Suppressor macrophage treated with lipopolysaccharide for 4 hours (primary cell): ENCODE measurements around the gene GLIS2.

Experiments
- DNase-seq: peaks from one replicate; pipeline ENCODE4 v3.0.0-alpha.2; 2020

The GLIS2 gene

GRCh38 chr16:4354512-4355409 lies 38.9 kb downstream of the GLIS2 start:
- DNase-seq, result no peak

GRCh38 chr16:4356820-4357219 lies 41.0 kb downstream of the GLIS2 start:
- DNase-seq, result no peak

- no peak for DNase-seq
These were observed 42.4 kb downstream of the GLIS2 start for GRCh38 chr16:4358236-4358635.

- peak; percentile 56 for DNase-seq
These were observed 43.1 kb downstream of the GLIS2 start for GRCh38 chr16:4358831-4359561.

- no peak for DNase-seq
These were observed 44.0 kb downstream of the GLIS2 start for GRCh38 chr16:4359914-4360313.

GRCh38 chr16:4360538-4361021 lies 44.7 kb downstream of the GLIS2 start:
- DNase-seq, result no peak

GRCh38 chr16:4361033-4361943 lies 45.4 kb downstream of the GLIS2 start:
- DNase-seq, result no peak

- DNase-seq, result no peak
These were observed 46.1 kb downstream of the GLIS2 start for GRCh38 chr16:4361944-4362311.

- no peak for DNase-seq
These were observed 46.7 kb downstream of the GLIS2 start for GRCh38 chr16:4362476-4363135.

- no peak for DNase-seq
These were observed 48.5 kb downstream of the GLIS2 start for GRCh38 chr16:4364196-4365013.

GRCh38 chr16:4365014-4365406 lies 49.1 kb downstream of the GLIS2 start:
- DNase-seq, result no peak

GRCh38 chr16:4365615-4366014 lies 49.7 kb downstream of the GLIS2 start:
- DNase-seq, result no peak

- DNase-seq, result no peak
These were observed 50.1 kb downstream of the GLIS2 start for GRCh38 chr16:4366016-4366415.

GRCh38 chr16:4367393-4367856 lies 51.6 kb downstream of the GLIS2 start:
- DNase-seq, result no peak

GRCh38 chr16:4369007-4369733 lies 53.3 kb downstream of the GLIS2 start:
- DNase-seq, result no peak

- no peak for DNase-seq
These were observed 54.3 kb downstream of the GLIS2 start for GRCh38 chr16:4370151-4370550.

- no peak for DNase-seq
These were observed 54.9 kb downstream of the GLIS2 start for GRCh38 chr16:4370570-4371356.

- DNase-seq, result peak; percentile 61
These were observed 55.6 kb downstream of the GLIS2 start, which contains the start of gene VASN for GRCh38 chr16:4371357-4372000. VASN (plus strand) TSS chr16:4371848; CDS start chr16:4380878, 9,030 bp downstream.

- DNase-seq, result no peak
These were observed 56.2 kb downstream of the GLIS2 start for GRCh38 chr16:4372001-4372577.
